Transverse colon (tissue), 4 donors: Measurements from ENCODE around the gene PTPRZ1.

ENCODE experiments used
- CTCF ChIP-seq, 5 experiments: fragments of 200-600 bp in 3 of 5; fragments of 450-650 bp in 2 of 5; sonication (generic) in 3 of 5; IDR thresholded peaks; 1 replicate in 2 of 5; 2 replicates in 3 of 5; pipeline ENCODE4 v1.5.1; 2016 to 2017; ENCODE audit warnings: antibody characterized with exemption in 5 of 5, inconsistent platforms in 3 of 5, mild to moderate bottlenecking in 2 of 5, moderate library complexity in 1 of 5
- EP300 ChIP-seq: sonication (generic); formaldehyde crosslinking; IDR thresholded peaks from one replicate; pipeline ENCODE4 v1.6.1; 2017; ENCODE audit warnings: antibody characterized with exemption, low read depth
- POLR2A ChIP-seq: fragments of 450-650 bp; IDR thresholded peaks from one replicate; pipeline ENCODE4 v1.6.1; 2016; ENCODE audit warnings: antibody characterized with exemption, mild to moderate bottlenecking, moderate library complexity
- POLR2AphosphoS5 ChIP-seq, 3 donors: sonication (generic); formaldehyde crosslinking; IDR thresholded peaks; one replicate each; pipeline ENCODE4 v1.6.1; 2016; ENCODE audit warnings: antibody characterized with exemption in 3 of 3

- TF ChIP-seq CTCF (IDR thresholded peaks at IDR 0.05) (no peak), POLR2AphosphoS5 (IDR thresholded peaks at IDR 0.05) (no peak), POLR2A (no peak), EP300 (no peak)
These were observed 47.0 kb downstream of the PTPRZ1 start for GRCh38 chr7:121919986-121920385.
